HEK293T (cell line): ENCODE data around the gene PCYT1A.

Experiments used
- ARNT ChIP-seq: fragments of 450-650 bp; IDR thresholded peaks from 2 replicates; pipeline ENCODE4 v1.6.1; 2017; ENCODE audit warnings: mild to moderate bottlenecking
- ELF4 ChIP-seq: fragments of 450-650 bp; IDR thresholded peaks from 2 replicates; pipeline ENCODE4 v1.6.1; 2017; ENCODE audit warnings: antibody characterized with exemption
- FOXA1 ChIP-seq: fragments of 450-650 bp; IDR thresholded peaks from 2 replicates; pipeline ENCODE4 v1.6.1; 2016; ENCODE audit warnings: mild to moderate bottlenecking
- FOXK2 ChIP-seq: fragments of 450-650 bp; IDR thresholded peaks from 2 replicates; pipeline ENCODE4 v1.6.1; 2016; ENCODE audit warnings: mild to moderate bottlenecking
- FOXM1 ChIP-seq: fragments of 450-650 bp; IDR thresholded peaks from 2 replicates; pipeline ENCODE4 v1.6.1; 2017; ENCODE audit warnings: mild to moderate bottlenecking, borderline replicate concordance
- L3MBTL2 ChIP-seq: fragments of 450-650 bp; conservative IDR thresholded peaks from 2 replicates; pipeline ENCODE4 v1.6.1; 2016; ENCODE audit warnings: mild to moderate bottlenecking
- LEF1 ChIP-seq: fragments of 450-650 bp; IDR thresholded peaks from 2 replicates; pipeline ENCODE4 v1.6.1; 2017; ENCODE audit warnings: mild to moderate bottlenecking, borderline replicate concordance
- NFRKB ChIP-seq: fragments of 450-650 bp; IDR thresholded peaks from 2 replicates; pipeline ENCODE4 v1.6.1; 2016; ENCODE audit warnings: mild to moderate bottlenecking, moderate library complexity
- SP1 ChIP-seq: fragments of 450-650 bp; IDR thresholded peaks from 2 replicates; pipeline ENCODE4 v1.6.1; 2017
- SUZ12 ChIP-seq: fragments of 450-650 bp; IDR thresholded peaks from 2 replicates; pipeline ENCODE4 v1.6.1; 2016; ENCODE audit warnings: mild to moderate bottlenecking
- TARDBP ChIP-seq: fragments of 450-650 bp; IDR thresholded peaks from 2 replicates; pipeline ENCODE4 v1.6.1; 2016
- ZNF384 ChIP-seq: fragments of 450-650 bp; IDR thresholded peaks from 2 replicates; pipeline ENCODE4 v1.6.1; 2016

GRCh38 chr3:196219194-196219969, 68.1 kb downstream of the PCYT1A start:
- TF ChIP-seq SUZ12 = no peak
- TF ChIP-seq LEF1 = no peak
- no peak for TF ChIP-seq FOXA1
- TF ChIP-seq L3MBTL2 = no peak
- TF ChIP-seq FOXK2 = no peak
- TF ChIP-seq SP1 = no peak
- TF ChIP-seq TARDBP = no peak
- no peak for TF ChIP-seq ELF4
- TF ChIP-seq ZNF384 = no peak
- no peak for TF ChIP-seq ARNT
- TF ChIP-seq FOXM1 = no peak
- TF ChIP-seq NFRKB = no peak
